ENCODE measurements around the gene ARPC1B.

Gene ARPC1B

GRCh38 chr7:99390941-99391602, 16.5 kb downstream of the ARPC1B start:
- CTCF ChIA-PET, result interaction anchor here (1.6 to 2.8 kb wide), 2 partner anchors 13 to 26 kb away, joined by 4 to 7 read pairs; no protein-coding TSS in a partner anchor
- TF ChIP-seq CTCF (IDR thresholded peaks at IDR 0.05; ENCODE audit: control extremely low read depth, extremely low read depth, low read depth, missing control alignments), result no peak
- POLR2A ChIA-PET, result no interaction called here
- DNase-seq (ENCODE audit: extremely low spot score), result no peak

- CTCF ChIA-PET, result interaction anchor here (1.6 kb wide), 1 partner anchor 12 kb away, joined by 4 read pairs; no protein-coding TSS in a partner anchor
- POLR2A ChIA-PET, result interaction anchor here (0.6 to 1.6 kb wide), 3 partner anchors 11 to 145 kb away, joined by 4 to 5 read pairs (median 4); partner anchors contain the start of genes BUD31 and PDAP1
- no peak for DNase-seq (ENCODE audit: extremely low spot score)
- TF ChIP-seq CTCF (IDR thresholded peaks at IDR 0.05; ENCODE audit: control extremely low read depth, extremely low read depth, low read depth, missing control alignments), result no peak
These were observed 17.5 kb downstream of the ARPC1B start for GRCh38 chr7:99392046-99392445.

- POLR2A ChIA-PET, result interaction anchor here (0.9 to 1.6 kb wide), 3 partner anchors 10 to 16 kb away, joined by 3 to 5 read pairs (median 4); partner anchors contain the start of genes BUD31 and PDAP1
- CTCF ChIA-PET, result interaction anchor here (1.0 to 1.8 kb wide), 5 partner anchors 9 to 16 kb away, joined by 3 to 5 read pairs (median 4); partner anchors contain the start of genes BUD31 and PDAP1
- peak; percentile 78 for DNase-seq (ENCODE audit: extremely low spot score)
- no peak for TF ChIP-seq CTCF (IDR thresholded peaks at IDR 0.05; ENCODE audit: control extremely low read depth, extremely low read depth, low read depth, missing control alignments)
These were observed 18.3 kb downstream of the ARPC1B start for GRCh38 chr7:99392659-99393354.

GRCh38 chr7:99393355-99394187, 19.0 kb downstream of the ARPC1B start:
- ChIA-PET POLR2A (interaction anchor here (0.5 to 1.6 kb wide), 4 partner anchors 10 to 32 kb away, joined by 3 to 5 read pairs (median 4); partner anchors contain the start of genes BUD31 and PDAP1), CTCF (interaction anchor here (1.0 to 1.8 kb wide), 4 partner anchors 8 to 16 kb away, joined by 3 to 5 read pairs (median 4); partner anchors contain the start of genes BUD31 and PDAP1)
- DNase-seq (ENCODE audit: extremely low spot score), result no peak
- no peak for TF ChIP-seq CTCF (IDR thresholded peaks at IDR 0.05; ENCODE audit: control extremely low read depth, extremely low read depth, low read depth, missing control alignments)

GRCh38 chr7:99394188-99394502, 19.6 kb downstream of the ARPC1B start:
- ChIA-PET POLR2A (interaction anchor here (0.5 kb wide), 1 partner anchor 33 kb away, joined by 5 read pairs; no protein-coding TSS in a partner anchor), CTCF (interaction anchor here (0.8 to 1.8 kb wide), 3 partner anchors 9 to 15 kb away, joined by 3 to 5 read pairs (median 3); no protein-coding TSS in a partner anchor)
- no peak for TF ChIP-seq CTCF (IDR thresholded peaks at IDR 0.05; ENCODE audit: control extremely low read depth, extremely low read depth, low read depth, missing control alignments)
- DNase-seq (ENCODE audit: extremely low spot score), result no peak

Measured in GM10248 (cell line).